T-helper 1 cell (primary cell): ENCODE measurements around the gene SMOC2.

Experiments
- DNase-seq, 5 donors: peaks; one replicate each; pipeline ENCODE4 v3.0.0-alpha.2; 2012 to 2020

SMOC2 gene

DNA sequence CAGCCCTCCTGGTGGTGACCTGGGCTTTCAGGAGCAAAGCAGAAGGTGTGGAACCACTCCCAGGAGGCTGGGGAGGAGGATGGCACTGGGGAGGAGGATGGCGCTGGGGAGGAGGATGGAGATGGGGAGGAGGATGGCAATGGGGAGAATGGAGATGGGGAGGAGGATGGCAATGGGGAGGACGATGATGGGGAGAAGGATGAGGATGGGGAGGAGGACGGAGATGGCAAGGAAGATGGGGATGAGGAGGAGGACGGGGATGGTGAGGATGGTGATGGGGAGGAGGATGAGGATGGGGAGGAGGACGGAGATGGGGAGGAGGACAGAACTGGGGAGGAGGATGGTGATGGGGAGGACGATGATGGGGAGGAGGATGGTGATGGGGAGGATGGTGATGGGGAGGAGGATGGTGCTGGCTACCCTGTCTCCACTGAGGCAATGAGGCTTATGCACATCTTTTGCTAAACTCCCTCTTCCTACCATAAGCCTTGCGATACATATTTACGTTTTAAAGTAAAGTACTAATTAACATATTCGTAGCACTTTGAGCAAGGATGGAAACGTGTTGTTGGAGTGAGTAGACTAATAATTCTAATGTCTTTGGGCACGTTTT, 7.4 kb downstream of the SMOC2 start:
- DNase-seq: no peak

DNA sequence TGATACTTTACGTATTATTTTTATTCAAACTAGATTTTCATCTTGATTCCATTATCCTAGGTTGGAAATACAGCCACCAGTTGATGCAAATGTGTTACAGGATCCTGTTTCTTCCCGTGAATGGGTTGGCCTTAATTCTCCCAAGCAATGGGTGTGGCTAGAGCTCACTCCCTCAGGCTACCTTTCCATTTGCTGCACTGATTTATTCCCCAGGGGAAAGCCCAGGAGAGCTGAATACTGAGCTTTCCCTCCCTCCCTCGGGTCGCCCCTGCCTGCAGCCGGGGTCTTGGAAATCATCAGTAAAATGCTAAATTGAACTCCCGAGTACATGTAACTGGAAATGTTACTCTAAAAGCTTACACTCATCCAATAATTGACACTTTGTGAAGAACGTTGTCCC, 9.9 kb downstream of the SMOC2 start:
- DNase-seq: no peak

DNA sequence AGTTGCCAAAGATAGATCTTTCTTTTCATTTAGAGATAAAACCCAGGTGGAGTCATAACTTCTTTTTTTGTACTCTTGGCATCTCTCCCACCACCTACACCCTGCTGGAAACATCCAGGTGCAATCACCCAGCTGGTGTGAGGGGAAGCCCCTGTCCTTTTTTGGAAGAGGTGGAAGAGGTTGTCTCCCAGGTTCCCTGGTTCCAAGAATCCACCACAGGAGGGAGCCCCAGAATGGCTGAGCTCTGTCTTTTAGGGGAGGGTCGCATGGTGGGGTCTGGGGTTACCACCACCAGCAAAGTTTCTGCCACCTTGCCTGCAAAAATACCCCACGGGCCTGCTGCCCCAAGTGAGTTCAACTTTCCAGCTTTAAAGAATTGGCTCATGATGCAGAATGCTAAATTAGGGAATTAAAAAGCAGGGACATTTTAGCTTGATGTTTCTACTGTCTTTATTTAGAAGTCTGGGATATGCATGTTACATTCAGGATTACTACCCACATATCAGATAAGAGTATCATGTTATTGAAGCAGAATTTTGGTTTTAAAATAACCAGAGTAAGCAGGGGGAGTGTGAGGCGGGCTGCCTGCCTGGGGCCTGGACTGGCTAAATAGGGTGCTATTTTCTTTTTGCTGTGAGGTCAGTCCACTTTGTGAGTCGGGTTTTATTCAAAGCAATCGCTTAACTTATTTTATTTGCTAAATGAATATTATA, 11.0 kb downstream of the SMOC2 start:
- no peak for DNase-seq

DNA sequence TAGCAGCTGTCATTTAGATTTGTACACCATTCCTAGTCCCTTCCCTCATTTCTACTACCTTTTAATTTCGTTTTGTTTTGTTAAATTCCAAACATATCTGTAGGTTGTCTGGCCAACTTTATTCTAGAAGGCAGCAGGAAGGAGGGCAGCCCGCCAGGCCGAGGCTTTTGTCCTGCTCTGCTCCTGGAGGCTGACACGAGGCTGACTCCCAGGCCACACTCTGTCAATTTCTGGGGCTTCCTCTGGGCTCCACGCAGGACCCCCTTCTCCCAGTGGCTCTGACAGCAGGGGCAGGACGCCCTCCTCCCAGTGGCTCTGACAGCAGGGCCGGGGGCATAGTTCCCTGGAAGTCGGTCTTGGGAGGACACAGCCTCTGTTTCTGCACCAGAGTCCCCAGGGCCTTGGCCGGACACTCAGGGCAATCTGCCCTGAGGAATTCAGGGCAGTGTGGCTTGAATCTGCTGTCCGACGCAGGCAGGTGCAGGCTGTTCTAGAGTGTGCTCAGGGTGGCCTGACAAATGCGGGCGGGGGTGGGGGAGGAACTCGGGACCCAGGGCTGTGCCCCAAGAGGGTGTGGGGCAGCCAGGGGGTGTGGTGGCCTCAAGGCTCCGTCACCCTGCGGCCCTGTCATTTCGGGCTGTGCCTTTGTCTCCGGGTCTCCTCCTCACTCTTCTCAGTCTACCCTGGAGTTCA, 11.8 kb downstream of the SMOC2 start:
- no peak for DNase-seq

DNA sequence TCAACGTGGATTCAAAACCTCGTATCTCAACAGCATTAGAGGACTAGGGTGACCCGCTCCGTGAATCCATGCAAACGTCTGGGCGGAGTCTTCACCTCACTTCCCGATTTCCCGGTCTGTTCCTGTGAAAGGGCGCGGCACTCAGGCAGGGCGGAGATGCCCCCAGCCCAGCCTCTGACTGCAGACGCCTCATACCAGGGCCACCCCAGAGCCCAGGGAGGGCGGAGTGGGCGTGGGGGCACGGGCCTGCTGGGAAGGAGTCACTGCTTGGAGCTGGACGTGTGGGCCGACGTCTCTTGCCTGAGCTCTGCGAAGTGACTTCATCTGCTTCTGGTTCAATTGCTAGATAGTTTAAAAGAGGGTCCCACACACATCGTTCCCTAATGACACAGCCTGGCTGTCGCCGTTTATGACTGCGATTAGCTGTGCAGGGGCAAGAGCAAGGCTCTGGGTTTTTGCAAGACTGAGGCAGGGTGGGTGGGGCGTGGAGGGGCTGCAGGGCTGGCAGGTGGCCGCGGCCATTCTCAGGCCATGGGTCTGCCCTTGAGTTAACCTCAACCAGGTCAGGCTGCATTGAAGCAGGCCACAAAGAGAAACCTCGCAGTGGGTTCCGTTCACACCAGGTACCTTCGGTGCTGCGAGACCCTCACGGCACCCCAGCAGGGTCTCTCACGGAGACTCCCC, 15.0 kb downstream of the SMOC2 start:
- no peak for DNase-seq

DNA sequence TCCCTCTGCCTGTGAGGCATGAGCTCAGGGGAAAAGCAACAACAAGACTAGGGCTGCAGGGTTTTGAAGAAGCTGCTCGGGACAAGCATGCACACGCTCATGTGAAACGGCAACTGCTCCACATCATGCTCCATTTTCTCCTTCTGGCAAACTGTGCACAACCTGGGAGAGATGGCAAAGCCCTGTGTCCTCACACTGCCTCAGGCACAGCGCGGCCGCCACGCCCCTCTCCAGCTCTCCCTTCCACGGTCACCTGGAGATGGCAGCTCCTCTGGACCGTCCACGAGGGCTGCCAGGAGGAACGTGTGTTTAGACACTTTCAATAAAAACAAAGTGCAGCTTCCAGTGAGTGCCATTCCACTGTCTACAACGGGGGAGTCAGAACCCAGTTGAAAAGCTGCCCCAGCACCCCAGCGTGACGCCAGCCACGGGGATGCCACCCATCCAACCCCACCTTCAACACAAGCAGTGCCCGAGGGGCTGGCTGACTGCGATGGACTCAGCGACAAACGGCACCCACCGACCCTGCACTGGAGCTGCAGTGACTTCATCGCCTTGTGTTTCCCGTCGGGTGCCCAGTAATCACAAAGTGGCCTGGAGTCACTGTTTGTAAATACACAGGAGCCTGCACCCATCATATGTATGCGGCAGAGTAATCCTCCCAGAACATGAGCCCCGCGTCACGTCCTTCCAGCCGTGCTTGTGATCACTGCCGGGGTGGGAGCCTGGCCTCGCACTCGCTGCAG, 16.1 kb downstream of the SMOC2 start:
- no peak for DNase-seq

DNA sequence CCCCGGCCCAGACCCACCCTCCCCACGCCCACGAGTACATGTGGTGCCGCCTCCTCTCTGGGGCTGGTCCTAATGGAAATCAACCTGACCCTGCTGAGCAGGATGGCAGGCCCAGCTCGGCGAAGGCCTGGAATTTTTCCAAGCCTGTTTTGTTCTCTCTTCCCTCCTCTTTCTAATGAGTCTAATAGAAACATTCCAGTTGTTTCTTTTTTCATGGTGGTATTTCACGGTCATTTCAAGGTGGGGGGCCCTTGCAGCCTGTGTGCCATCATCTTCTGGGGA, 16.6 kb downstream of the SMOC2 start:
- no peak for DNase-seq

DNA sequence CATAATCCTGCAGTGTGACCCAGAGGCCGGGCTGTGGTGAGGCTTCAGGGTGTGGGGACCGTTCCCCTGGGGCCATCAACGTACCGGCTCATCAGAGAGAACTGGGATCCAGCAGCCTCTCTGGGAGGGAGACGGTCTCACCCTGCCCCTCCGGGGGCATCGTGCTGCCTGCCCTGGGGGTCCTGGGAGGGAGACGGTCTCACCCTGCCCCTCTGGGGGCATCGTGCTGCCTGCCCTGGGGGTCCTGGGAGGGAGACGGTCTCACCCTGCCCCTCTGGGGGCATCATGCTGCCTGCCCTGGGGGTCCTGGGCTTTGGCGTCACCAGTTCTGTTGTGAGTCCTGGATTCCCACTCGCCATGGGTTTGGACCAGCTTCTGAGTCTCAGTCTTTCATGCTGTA, 17.1 kb downstream of the SMOC2 start:
- DNase-seq: no peak

DNA sequence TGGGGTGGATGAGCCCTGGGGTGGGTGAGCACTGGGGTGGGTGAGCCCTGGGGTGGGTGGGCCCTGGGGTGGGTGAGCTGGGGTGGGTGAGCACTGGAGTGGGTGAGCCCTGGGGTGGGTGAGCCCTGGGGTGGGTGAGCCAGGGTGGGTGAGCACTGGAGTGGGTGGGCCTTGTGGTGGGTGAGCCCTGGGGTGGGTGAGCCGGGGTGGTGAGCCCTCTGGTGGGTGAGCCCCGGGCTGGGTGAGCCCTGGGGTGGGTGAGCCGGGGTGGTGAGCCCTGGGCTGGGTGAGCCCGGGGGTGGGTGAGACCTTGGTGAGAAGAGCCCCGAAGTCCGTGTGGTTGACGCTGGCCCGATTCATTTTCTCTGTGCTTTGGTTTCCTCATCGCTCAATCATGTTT, 18.6 kb downstream of the SMOC2 start:
- DNase-seq: no peak

DNA sequence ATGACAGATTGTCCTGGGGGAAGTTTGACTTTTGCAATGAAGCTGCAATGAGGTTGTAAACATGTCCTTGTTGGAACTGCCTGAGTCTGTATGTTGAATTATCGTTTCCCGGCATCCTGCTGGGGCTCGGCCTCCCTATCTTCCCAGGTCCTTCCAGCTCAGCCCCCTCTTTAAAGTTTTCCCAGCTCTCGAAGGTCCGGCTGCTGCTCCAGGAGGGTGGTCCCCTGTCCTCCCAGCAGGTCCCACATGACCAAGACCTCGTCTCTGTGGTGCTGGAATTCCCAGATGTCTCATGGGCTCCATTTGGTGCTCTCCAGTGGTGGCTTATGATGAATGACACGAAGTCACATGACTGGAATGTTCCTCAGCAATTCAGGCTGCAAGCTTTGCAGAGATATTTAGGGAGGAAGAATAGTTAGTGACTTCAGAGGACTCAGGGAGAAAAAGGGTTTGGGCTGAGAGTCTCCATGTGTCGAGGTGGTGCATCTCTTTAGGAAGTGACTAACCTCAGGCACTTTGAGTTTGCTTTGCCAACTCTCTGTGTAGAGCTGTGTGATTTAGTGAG, 21.4 kb downstream of the SMOC2 start:
- DNase-seq: no peak

DNA sequence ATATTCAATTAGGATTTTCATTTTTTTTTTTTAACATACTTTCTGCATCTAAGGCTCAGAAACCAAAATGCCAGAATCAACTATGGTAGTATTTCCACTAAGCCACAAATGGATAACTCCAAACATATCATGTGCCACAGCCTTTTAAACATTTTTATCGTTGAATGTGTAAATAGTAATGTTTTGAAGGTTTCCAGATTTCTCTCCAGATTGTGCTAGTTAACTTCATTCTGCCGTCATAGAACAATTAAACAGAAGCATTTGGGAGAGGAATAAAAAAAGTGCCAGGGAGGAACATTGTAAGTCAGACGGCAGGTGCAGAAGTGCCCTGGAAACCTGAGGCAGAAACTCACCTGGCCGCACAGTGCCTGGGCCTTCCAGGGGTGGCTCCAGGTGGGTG, 23.6 kb downstream of the SMOC2 start:
- DNase-seq: no peak

DNA sequence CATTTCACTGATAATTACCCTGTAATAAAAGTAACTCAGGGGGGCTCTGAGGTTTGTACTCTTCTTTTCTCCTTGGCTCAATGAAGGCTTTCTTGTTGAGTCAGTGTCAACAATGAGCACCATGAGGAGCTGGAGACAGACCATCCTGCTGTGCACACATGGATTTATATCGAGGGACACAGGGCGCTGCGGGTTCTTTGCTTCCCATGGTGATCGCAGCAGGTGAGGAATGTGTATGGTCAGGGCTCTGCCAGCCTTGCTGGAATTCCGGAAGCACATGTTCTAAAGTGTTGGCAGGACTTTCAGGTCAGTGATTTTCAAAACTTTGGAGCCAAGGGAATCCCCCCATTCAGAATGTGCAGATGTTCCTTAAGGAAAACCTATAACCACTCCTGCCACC, 27.1 kb downstream of the SMOC2 start:
- no peak for DNase-seq

DNA sequence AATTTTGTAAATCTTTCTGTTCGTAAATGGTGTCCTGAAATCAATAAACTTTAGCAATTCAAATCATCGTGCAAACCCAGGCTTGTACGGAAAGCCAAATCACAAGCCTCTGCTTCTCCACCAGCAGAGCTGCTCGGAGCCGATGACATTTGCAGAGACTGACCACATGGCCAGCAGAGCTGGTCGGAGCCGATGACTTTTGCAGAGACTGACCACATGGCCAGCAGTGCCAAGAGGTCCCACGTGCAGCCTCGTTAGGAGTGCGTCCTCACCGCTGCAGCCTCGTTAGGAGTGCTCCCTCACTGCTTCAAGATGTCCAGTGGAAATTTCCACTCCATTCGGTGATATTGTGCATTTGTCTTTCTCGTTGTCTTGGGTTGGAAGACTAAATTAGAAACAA, 28.5 kb downstream of the SMOC2 start:
- DNase-seq: no peak

DNA sequence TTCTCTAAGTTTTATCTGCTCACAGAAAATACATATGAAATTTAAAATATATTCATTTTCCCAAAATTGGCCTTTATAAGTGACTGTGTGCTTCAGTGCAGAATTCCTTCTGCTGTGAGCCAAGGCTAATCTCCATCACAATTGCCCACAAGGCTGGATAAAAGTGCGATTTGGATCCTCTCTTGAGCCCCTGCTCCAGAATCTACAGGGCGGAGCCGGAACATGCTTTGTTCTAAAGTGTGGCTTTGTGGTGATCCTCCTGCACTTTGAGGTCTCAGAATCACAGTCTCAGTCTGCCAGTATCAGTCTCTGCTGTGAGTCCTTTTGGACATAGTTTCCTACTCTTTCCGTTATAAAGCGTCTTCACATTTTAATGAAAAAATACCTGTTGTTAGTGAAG, 28.9 kb downstream of the SMOC2 start:
- DNase-seq: no peak

DNA sequence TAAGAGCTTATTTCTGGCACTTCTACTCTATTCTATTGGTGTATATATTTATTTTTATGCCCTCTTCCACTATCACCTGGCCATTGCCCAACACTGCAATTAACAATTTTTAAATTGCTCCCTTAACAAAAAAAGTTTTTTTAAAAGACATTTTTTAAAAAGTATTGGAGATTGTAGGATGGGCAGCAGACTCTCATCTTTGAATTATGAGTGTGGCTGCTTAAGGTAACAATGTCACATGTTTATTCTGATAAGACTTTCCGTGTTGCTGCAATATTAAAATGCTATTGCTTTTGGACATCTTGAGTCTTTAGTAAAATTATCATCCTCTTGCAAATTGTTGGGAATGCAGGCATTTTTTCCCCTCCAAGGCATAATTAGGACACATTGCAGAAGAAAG, 31.4 kb downstream of the SMOC2 start:
- no peak for DNase-seq

DNA sequence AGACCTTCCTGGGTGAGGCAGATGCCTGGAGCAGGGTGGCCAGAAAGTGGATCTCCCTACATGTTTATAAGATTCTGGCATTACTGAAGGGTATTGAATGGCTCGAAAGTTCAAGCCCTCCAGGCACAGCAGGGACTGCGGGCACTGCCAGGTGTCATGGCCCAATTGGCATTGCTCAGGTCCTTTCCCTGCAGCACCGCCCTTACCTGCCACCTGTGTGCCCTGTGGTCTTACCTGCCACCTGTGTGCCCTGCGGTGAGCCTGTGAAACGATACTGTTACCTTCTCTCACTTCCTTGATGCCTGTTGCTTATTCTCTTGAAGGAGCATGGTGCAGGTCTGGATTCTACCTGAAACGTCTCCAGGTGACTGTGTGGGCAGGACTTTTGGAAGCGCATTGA, 32.2 kb downstream of the SMOC2 start:
- DNase-seq: no peak

DNA sequence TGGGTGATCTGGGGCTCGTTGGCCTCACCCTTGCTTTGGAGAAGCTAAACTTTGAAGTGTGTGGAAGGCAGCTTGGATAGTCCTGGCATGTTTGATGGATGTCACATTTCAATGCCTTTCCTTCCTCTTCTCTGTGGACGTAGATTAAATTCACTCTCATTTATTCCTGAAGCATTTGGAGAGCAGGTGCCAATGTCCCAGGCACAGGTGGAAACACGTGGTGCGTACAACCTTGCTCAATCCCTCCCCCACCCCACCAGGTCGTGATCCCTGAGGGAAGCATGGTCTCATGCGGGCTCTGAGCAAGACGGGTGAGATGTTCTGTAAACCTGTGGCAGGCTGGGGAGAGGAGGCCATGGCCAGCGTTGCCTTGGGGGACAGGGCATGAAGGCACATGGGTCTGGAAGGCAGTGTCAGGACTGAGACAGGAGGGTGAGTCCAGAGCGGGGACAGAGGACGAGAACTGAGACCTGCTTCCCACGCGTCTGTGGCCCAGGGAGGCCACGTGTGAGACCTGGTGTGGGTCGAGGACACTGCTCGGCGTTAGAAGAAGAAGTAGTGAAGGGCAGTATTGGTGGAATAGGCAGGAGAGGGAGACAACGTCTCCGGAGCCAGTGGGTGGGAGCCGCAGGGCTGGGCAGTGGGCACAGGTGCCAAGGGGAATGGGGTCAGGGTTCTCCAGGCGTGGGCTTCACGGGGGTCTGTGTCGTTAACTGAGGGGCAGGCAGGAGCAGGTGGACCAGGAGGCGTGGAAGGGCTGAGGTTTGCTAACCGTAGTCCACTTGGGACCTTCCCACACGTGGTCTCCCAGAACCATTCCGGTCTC, 34.4 kb downstream of the SMOC2 start:
- no peak for DNase-seq

DNA sequence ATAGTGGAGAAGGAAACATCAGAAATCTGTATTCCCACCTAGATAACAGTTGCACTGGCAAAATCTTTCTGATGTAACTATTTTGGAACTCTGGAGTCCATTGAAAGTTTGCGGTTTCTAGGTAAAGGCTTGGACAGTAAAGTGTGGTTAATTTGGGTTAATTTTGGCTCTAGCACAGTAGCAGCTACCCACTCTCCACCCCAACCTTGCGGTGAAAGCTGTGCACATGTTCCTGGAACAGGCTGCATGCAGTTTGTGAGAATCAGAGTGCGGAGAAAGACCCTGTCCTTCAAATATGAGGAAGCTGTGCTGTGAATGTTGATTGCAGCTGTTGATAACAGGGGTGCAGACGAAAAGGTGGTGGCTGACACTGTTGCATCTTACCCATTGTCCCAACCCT, 38.4 kb downstream of the SMOC2 start:
- DNase-seq: no peak

DNA sequence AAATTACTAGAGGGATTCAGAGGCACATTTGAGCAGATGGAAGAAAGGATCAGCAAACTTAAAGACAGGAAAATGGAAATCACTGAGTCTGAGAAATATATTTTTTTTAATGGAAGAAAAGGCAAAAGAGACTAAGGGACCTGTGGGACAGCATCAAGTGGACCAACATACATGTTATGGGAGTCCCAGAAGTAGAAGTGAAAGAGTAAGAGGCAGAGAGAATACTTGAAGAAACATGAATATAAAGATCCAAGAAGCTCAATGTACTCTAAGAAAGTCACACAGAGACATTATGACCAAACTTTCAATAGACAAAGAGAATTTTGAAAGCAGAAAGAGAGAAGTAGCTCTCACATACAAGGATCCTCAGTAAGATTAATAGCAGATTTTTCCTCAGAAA, 39.5 kb downstream of the SMOC2 start:
- DNase-seq: no peak

DNA sequence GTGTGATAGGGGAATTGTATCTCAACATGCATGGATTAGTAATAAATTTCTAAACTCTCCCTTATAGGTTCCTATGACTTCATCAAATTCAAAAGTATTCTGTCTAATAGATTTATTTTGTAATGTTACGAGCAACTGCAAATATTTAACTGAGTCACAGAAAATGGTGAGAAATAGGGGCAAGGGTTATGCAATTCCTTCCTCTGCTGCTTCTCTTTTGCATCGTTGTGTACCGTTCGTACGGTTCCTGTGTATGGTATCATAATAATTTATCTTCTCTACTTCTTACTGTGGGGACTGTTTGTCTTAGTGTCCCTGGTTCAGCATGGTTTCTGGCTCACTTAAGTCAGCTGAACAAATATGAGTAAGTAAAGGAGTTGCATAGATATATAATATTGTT, 44.8 kb downstream of the SMOC2 start:
- DNase-seq: no peak

DNA sequence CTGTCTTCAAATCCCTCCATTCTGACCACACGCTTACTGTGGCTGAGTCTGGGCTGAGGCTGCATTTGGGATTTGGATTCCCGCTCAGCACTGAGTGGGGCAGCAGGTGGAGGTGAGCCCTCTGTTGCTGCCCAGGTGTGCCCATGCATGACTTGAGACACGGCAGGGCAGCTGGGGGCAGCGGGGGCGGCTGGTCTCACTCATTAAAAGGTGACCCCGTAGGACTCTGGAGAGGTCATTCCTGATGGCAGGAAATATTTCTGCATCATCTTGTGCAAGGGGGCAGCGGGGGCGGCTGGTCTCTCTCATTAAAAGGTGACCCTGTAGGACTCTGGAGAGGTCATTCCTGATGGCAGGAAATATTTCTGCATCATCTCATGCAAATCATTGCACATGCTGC, 49.8 kb downstream of the SMOC2 start:
- no peak for DNase-seq

DNA sequence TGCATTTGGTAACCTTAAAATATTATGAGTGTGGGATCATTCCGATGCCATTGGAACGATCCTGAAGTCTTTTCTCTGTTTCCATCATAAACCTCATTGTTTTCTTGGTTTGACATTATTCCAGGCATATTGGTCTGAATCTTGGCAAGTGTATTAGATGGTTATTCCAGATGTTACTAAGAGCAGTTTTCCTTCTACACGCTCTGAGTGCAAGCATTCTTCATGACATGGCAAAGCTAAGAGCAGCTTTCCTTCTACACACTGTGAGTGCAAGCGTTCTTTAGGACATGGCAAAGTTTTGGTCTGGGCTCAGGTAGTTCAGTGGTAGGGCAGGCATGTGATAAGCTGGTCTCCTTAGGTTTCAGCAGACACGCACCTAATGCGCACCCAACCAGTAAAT, 53.0 kb downstream of the SMOC2 start:
- DNase-seq: no peak
